Inflammatory macrophage treated with lipopolysaccharide for 4 hours (primary cell): Measurements from ENCODE around the gene HIBCH.
A peak's percentile ranks its signal among the peaks of the same experiment; 100 is the strongest.
"Not testable (repeated sequence)": the region's sequence is repeated elsewhere in the genome, so short reads cannot be mapped to it uniquely, and the experiment has no call there.

Experiments
- DNase-seq: peaks from one replicate; pipeline ENCODE4 v3.0.0-alpha.2; 2020

Gene HIBCH, protein sequence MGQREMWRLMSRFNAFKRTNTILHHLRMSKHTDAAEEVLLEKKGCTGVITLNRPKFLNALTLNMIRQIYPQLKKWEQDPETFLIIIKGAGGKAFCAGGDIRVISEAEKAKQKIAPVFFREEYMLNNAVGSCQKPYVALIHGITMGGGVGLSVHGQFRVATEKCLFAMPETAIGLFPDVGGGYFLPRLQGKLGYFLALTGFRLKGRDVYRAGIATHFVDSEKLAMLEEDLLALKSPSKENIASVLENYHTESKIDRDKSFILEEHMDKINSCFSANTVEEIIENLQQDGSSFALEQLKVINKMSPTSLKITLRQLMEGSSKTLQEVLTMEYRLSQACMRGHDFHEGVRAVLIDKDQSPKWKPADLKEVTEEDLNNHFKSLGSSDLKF

DNA sequence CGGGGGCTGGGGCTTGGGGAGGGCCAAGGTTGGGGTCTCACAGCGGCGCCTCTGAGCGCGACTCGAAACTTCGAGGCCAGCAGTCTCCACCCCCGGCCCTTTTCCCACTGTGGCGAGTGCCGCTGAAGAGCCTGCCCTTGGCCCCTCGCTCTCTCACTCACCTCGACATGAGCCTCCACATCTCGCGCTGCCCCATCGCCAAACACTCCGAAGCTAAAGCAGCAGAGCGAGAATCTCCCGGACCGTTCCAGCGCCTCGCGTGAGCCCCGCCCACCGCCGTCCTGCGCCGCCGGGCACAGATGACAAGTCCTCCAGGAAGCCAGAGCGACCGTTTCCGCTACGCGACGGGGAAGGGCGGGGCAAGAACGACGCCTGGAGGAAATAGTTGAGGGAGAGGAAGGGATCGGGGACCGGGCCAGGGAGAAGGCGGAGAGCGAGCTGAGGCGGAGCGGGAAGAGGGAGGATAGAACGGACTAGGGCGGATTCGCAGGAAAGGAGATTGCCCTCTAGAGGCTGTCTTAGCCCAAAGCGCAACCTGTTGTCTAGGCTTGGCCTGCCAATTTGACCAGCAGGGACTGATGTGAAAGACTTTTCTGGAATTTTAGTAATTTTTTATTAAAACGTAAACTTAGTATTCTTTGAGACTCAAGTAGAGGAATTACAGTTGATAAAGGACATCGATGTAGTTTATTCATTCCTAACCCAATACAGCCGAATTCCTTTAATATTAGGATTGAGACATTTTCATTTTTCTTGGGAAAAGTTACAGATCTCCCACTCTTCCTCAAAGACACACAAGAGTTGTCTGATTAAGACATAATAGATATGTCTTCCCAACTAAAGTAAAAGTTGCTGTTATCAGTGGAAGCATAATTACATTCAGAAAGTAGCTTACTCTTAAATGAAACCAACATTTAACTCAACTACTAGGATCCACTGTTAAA lies at the start of gene HIBCH:
HIBCH (minus strand) TSS at position 272 of the 944 bp plus-strand sequence; CDS start at position 196, 76 bp downstream.
- peak; percentile 98 for DNase-seq

DNA sequence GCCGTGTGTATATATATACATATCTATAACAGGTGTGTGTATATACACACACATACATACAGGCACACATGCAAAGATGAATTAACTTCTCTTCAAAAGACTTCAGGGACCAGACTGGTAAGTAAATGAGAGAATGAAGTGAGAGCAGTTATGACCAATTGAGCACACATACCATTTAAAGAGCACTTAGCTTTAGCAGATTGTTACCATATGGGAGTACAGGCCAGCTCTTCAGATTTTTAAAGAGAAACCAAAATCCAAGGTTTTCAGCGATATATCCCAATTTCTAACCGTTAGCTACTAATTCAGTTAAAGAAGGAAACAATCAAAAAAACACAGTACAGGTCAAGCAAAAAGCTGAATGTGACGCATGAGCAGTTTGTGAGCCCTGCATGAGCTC lies 47.5 kb upstream of the HIBCH start:
- no peak for DNase-seq

DNA sequence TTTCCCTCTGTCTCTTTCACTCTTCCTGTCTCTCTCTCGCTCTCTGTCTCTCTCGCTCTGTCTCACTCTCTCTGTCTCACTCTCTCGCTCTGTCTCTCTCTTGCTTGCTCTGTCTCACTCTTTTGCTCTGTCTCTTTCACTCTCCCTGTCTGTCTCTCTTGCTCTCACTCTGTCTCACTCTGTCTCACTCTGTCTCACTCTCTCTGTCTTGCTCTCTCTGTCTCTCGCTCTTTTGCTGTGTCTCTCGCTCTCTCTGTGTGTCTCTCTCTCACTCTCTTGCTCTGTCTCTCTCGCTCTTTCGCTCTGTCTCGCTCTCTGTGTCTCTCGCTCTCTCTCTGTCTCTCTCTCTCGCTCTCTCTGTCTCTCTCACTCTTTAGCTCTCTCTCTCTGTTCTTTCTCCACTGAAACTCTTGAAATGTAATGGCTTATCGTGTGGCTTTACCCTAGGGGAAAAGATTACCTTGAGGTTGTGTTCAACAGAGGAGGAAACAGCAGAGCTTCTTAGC lies 46.7 kb upstream of the HIBCH start:
- no peak for DNase-seq

DNA sequence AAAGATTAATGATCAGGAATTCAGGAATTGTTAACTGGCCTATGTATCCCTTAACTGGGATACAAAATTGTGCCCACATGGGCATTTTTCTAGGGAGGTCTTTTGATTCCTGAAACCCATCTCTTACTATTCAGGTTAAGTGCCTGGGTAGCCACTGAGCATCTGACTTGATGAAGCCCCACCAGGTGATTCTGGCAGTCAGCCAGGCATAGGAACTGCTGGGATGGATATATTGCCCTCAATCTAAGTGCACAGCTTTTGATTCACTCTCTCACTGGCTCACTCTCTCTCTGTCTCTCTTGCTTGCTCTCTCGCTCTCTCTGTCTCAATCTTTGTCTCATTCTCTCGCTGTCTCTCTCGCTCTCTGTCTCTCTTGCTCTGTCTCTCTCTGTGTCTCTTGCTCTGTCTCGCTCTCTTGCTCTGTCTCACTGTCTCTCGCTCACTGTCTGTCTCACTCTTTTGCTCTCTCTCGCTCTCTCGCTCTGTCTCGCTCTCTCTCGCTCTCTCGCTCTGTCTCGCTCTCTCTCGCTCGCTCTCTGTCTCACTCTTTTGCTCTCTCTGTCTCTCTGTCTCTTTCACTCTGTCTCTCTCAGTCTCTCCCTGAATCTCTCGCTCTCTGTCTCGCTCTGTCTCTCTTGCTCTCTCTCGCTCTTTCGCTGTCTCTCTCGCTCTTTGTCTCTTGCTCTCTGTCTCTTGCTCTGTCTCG lies 46.0 kb upstream of the HIBCH start:
- no peak for DNase-seq

DNA sequence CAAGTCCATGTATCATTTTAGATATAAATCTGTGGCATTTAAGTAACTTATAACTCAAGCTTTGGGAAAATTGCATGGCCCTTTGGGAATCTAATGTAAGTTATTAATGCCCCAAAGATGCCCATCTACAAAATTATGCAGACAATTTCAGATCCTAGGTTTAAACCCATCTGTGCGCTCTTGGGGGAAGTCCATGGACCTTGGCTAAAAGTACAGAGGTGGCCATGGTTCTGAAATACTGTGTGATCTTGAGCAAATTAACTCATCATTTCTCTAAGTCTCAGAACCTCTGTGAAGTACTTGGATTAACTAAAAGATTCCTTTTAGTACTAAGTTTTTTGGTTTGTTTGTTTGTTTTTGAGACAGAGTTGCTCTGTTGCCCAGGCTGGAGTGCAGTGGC lies 43.3 kb upstream of the HIBCH start:
- no peak for DNase-seq

DNA sequence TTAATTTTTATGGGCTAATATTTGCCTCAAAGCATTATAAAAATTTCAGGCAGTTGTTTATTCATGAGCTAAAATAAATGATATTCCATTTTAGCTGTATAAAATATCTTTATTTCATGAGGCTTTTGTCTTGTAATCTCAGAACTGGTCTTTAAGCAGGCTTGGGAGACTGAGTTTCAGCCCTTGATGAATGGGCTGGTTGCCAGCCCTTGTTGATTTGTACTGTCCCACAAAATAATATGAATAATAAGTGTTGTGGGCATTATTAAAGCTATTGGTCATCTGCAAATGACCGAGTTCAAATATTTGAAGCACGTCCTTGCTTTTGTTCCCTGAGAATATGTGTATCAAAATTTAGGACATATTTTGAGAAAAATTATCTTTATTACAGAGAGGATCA lies 41.9 kb upstream of the HIBCH start:
- no peak for DNase-seq

DNA sequence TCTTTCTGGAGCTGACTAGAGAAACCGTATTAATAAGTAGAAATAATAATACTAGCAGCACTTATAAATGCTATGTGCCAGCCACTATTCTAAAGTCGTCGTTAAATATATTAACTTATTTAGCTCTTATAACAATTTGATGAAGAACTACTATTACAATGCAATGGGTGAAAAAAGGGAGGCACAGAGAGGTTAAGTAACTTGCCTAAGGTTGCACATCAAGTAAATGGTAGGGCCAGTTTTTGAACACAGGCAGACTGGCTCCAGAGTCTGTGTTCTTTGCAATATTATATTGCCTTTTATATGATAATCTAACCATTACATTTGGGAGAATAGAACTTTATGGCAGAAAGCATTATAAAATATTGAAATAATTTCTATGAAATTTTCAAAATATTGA lies 41.3 kb upstream of the HIBCH start:
- DNase-seq, result no peak

DNA sequence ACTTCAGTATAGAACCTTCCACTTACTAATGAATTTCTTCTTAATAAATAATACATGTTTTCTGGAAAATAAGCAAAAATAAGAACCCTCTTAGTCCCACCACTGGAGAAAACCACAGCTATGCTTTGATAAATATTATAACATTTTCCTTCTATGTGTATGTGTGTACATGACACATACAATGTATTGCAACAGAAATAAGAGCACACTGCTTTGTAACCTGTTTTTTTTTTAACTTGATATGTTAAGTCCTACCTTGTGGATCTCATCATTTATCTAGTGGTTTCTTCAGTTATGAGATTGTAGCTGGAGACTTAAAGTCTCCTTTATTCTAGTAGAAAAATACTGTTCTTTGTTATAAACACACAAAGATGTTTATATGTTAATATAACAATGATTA lies 40.9 kb upstream of the HIBCH start:
- no peak for DNase-seq

DNA sequence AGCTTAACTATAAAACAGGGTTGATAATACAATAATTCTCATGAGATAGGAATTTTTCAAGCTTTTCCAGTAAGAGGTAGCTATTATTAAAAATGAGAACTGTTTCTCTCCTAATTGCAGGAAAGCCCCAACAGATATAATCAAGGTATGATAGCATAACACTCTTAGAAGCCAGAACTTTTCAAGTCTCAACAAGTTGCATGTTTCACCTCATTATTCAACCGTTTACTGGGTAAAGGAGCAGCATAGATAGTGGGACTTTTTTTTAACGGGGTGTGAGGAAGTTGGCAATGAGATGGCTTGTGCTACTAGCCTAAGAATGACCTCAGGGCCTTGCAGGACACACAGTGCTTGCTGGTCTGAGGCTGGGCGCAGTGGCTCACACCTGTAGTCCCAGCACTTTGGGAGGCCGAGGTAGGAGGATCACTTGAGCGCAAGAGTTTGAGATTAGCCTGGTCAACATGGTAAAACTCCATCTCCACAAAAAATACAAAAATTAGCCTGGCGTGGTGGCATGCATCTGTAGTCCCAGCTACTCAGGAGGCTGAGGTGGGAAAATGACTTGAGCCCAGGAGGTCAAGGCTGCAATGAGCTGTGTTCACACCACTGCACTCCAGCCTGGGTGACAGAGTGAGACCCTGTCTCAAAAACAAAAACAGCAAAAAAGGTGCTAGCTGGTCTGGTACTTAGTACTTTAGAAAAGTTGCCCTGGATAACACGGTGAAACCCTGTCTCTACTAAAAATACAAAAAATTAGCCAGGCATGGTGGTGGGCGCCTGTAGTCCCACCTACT lies 39.2 kb upstream of the HIBCH start:
- DNase-seq, result not testable (repeated sequence)

DNA sequence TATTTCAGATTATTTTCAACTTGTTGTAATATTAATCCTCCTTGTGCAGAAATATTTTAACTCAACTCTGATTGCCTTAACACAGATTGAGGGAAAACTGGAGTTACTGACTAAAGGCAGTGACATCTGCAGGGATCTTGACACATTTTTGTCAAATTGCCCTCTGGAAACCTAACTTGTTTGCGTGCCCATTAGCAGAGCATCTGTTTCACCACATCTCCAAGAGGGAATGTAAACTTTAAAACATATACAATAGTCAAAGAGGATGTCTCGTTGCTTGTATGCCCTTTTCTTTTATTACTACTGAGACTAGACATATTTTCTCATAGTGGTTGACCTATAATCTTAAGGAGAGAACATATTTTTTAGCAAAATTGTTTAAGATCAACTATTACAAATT lies 38.0 kb upstream of the HIBCH start:
- DNase-seq, result no peak

DNA sequence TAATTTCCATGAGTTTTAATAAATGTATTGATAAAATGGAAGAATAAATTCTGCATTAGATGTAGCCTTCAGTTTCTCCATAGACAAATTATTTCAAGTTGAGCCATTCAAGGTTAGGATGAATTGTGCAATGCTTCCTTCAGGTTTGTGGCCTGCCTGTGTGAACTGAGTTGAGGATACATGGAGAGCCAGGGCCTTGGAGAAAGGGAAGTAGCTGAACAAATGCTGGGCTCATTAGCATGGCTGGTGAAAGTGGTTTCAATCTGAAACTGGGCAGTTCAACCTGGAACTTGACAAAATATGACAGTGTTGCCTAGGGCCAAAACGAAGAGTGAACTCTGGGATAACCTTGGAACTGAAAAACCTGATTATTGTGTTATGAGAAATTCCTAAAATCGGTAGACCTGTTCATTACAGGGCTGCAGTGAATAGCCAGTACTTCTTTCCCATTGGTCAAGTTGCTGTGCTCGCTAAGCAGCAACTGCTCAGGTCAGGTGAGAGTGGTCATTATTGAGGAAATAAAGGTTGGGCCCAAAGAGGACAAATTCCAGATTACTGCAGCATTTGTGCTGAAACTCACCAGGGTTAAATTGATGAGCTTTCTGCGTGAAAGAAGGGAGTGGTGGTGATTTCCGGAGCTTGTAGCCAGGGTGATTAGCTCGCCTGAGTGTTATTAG lies 36.5 kb upstream of the HIBCH start:
- peak; percentile 41 for DNase-seq

DNA sequence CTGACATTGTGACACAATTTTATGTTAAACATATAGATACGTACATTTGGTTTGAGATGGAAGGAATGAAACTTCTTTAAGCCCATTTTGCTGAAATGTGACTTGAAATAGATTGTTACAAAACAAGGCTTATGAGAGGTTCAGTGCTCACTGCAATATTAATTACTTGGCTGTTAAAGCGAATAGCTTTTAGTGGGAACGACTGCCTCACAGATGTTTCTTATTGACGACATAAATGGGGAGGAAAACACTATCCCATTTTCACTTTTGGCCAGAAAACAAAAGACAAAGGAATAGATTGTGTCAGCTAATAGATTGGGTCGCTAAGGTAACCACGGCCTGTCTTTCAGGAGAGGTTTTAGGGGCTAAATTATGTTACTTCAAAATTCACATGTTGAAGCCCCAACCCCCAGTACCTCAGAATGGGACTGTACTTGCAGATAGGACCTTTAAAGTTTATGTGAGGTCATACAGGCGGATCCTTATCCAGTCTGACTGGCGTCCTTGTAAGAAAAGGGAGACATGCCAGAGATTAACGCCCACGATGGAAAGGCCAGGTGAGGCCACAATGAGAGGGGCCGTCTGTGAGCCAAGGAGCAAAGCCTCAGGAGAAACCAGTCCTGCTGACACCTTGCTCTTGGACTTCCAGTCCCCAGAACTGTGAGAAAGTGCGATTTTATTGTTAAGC lies 34.5 kb upstream of the HIBCH start:
- no peak for DNase-seq

DNA sequence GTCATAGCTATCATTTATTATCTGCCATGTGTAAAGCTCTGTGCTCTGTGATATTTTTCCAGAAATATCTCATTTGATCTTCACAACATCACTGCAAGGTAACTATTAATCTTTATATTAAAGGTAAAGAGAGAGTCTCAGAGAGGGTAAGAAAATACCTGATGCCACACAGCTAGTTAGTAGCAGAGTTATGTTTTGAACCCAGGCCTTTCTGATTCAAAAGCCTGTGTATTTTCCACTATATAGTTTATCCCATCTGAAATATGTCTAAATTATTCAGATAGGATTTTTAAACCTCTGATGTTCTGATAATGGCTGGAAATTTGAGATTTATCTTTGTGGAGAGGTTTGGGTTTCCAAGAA lies 33.9 kb upstream of the HIBCH start:
- no peak for DNase-seq

DNA sequence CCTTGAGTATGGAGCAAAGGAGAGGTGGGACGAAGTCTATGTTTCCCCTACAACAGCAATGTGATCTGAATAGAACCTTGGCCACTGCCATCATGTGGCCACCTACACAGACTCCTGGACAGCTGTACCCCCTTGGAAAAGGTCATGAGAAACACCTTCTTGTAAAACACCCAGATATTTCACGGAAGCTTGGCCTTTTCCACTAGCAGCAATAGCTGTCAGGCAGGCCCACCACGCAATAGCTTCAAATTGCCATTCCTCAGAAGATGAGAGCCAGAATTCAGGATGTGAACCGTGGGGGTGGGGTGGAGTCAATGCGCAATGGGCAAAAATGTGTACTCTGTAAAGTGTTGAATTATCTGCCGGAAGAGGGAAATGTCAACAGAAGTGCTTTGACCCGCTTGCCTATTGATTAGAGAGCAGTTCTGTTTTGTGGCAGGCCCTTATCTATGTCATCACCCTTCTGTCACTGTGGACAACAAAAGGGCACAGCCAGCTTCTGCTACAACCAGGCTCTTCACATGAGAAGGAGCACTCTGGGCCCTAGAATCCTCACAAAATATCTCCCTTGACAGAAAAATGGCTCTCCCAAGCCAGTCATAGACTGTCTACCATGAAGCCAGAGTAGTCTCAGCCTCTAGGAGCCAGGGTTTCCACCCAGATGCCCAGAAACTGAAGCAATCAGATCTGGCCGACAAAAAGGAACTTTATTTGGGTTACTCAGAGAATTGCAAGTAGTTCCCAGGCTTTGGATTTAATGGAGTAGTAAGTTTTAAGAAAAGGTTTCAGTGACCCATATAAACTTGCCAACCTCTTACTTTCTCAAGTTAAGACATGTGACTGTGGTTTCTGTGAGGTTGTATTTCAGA lies 33.3 kb upstream of the HIBCH start:
- peak; percentile 57 for DNase-seq

DNA sequence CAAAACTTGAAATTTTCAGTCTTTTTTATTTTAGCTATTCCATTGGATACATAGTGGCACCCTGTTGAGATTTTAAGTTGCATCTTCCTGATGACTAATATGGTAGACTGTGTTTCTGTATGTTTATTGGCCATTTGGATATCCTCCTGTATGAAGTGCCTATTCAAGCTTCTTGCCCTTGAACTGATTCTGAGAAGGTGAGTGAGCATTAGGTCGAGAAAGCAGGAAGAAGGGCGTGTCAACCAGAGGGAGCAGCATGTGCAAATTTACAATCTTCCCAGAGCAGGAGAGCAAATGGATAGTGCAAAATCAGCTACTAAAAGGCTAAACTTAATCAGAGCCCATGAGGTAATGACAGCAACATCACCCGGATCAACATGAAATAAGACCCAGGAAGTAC lies 32.3 kb upstream of the HIBCH start:
- no peak for DNase-seq

DNA sequence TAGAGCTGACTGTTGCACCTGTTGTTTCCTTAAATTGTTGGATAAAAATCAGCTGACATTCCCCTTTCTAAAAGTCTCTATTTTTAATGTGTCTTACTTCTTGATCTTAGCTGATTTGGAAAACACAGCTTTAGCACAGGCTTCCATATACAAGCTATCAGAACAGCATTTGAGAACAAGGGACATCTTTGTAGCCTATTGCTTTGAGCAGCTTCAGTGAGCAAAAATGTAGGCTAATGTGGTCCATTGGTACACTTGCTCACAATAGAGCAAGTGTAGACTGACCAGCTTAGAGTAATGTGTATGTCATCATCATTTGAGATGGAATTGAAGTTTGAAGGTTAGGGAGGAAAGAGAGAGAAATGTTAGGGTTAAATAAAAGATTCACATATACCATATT lies 30.7 kb upstream of the HIBCH start:
- DNase-seq, result no peak

DNA sequence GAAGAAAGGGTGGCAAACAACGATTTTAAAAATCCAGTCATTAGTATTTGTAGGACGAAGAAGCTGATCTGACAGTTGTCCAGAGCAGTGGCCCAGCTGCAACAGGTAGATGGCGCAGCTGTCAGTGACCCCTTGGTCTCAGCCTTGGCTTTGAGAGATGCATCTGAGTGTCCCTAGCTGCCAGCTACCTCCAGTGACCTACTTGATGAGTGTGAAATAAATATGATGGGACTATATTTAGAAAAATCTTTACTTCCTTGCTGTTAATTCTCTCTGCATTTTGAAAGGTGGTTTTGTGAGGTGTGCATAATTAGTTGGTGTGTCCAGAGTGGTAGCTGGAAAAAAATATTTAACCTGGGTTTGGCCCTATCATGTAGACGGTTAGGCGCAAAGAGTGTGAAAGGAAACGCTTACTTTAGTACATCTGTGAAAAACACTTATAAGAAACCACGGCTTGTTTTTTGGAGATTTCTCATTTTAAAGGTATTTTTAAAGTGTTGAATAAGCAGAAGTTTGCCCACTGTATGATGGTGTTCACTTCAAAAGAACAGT lies 24.7 kb upstream of the HIBCH start:
- no peak for DNase-seq

DNA sequence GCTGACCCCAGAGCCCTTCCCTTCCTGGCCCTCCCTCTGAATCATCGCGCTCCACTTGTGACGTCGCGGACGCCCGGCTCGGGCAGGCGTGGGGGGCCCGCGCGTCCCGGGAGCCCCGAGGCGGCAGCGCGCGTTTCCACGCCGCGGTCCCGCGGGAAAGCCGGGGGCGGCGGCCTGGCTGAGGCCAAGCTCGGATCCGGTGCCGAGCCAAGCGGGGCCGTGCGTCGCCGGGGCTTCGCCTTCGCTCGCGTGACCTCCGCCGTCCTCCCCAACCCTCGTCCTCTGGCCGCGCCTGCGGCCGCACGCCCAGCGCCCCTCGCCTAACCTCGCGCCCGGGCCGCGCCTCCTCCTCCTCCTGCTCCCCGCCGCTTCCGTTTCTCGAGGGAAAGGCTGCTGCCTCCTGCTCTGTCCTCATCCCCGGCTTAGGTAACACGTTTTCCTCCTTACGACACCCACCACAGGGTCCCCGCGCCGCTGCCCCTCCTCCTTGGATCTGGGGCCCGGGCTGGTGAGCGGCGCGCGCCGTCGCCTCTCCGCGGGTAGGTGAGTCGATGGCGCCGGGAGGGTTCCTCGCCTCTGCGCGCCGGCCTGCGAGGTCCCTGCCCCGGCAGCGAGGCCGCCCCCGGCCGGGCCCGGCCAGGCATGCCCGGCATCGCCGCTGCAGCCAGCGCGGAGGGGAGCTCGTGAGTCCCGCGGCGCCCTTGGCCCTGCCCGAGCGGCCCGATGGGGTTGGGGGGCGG lies 24.1 kb upstream of the HIBCH start, which contains the start of gene INPP1:
INPP1 (plus strand) TSS at position 54 of the 740 bp plus-strand sequence. CDS start 16,514 bp downstream, outside the sequence.
- DNase-seq, result peak; percentile 81

DNA sequence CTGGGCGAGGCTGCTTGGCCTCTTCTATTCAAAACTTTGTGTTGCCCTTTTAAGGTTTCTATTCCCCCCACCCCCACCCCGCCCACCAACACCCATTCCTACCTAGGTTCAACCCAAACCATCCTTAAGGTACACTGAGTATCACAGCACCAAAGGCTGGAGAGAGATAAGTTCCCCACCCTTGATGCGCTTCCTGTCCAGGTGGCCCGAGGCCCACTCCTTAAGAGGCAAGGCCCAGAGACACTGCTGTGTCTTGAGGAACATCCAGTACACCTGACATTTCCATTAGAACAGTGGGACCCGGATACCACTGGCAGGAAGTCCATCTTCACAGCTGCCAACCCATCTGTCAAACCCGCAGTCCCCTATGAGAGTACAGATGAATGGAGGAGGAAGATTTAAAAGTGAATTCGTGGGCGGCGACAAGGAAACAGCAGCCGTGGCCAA lies 23.5 kb upstream of the HIBCH start:
- no peak for DNase-seq
